Suprapubic skin (tissue), 4 donors: Measurements from ENCODE around the gene OSTM1. TPM values are rescaled to one million over a fixed set of nuclear protein-coding genes. Genes with fewer than 3 reads are reported as not detected.

ENCODE experiments used
- DNase-seq, 2 donors: peaks; one replicate each; pipeline ENCODE4 v3.0.0-alpha.2; 2019; ENCODE audit warnings: low spot score in 2 of 2
- H3K27ac ChIP-seq: fragments of 200-600 bp; sonication (generic); one replicate; pipeline ENCODE4 v1.5.1; 2019
- H3K27me3 ChIP-seq: fragments of 200-600 bp; sonication (generic); one replicate; pipeline ENCODE4 v1.5.1; 2019
- H3K36me3 ChIP-seq: fragments of 200-600 bp; sonication (generic); one replicate; pipeline ENCODE4 v1.5.1; 2019
- H3K4me1 ChIP-seq: fragments of 200-600 bp; sonication (generic); one replicate; pipeline ENCODE4 v1.5.1; 2019
- H3K4me3 ChIP-seq: fragments of 200-600 bp; sonication (generic); one replicate; pipeline ENCODE4 v1.5.1; 2019; ENCODE audit warnings: mild to moderate bottlenecking
- H3K9me3 ChIP-seq: fragments of 200-600 bp; sonication (generic); one replicate; pipeline ENCODE4 v1.5.1; 2019
- CTCF ChIP-seq, 2 donors: fragments of 200-600 bp in 1 of 2; fragments of 450-650 bp in 1 of 2; sonication (generic) in 1 of 2; IDR thresholded peaks; one replicate each; pipeline ENCODE4 v1.5.1; 2016 to 2019; ENCODE audit warnings: antibody characterized with exemption in 2 of 2, mild to moderate bottlenecking in 1 of 2, moderate library complexity in 1 of 2
- EP300 ChIP-seq: sonication (generic); formaldehyde crosslinking; IDR thresholded peaks from one replicate; pipeline ENCODE4 v1.6.1; 2017; ENCODE audit warnings: antibody characterized with exemption
- POLR2A ChIP-seq, 2 donors: fragments of 450-650 bp; IDR thresholded peaks; one replicate each; pipeline ENCODE4 v1.6.1; 2017; ENCODE audit warnings: antibody characterized with exemption in 2 of 2, mild to moderate bottlenecking in 2 of 2, moderate library complexity in 2 of 2
- POLR2AphosphoS5 ChIP-seq, 3 donors: sonication (generic); formaldehyde crosslinking; IDR thresholded peaks; one replicate each; pipeline ENCODE4 v1.6.1; 2017; ENCODE audit warnings: antibody characterized with exemption in 3 of 3
- WGBS: methylation state at CpG from one replicate; pipeline ENCODE4 v1.1.5; 2018; 5-methylcytosine and 5-hydroxymethylcytosine counted together
- total RNA-seq, 4 donors: library from RNA; depleted of rRNA; stranded (reverse); fragments of >200 nt; gene quantifications; one replicate each; pipeline ENCODE4 v1.1.0, GENCODE V29; 2016

The OSTM1 gene
- total RNA-seq, 4 donors from 2014 or later, result 26.9 to 44.5 (median 38.2) TPM

GRCh38 chr6:108119769-108120141, 45.2 kb upstream of the OSTM1 start:
- Histone ChIP-seq H3K4me3 (peak overlapping the region; percentile 67), H3K9me3 (no peaks in the 10 kb centered on the region)

GRCh38 chr6:108118810-108119768, 44.5 kb upstream of the OSTM1 start:
- Histone ChIP-seq H3K36me3 (no peaks in the 10 kb centered on the region), H3K4me3 (peak overlapping the region; percentile 67), H3K9me3 (no peaks in the 10 kb centered on the region), H3K27me3 (peaks cover 95% of the 10 kb centered on the region), H3K27ac (no peak overlapping the region), H3K4me1 (peaks cover 54% of the 10 kb centered on the region)
- no peak for DNase-seq
- 5% methylated on average over 54 of the region's 67 CpGs for WGBS
- TF ChIP-seq POLR2AphosphoS5 (IDR thresholded peaks at IDR 0.05), result no peak
- no peak for TF ChIP-seq POLR2A (IDR thresholded peaks at IDR 0.05)
- TF ChIP-seq EP300, result no peak
- TF ChIP-seq CTCF (IDR thresholded peaks at IDR 0.05), result no peak

More at GRCh38 chr6:108119769-108120141, 45.2 kb upstream of the OSTM1 start:
- Histone ChIP-seq H3K36me3 (no peaks in the 10 kb centered on the region), H3K4me1 (peaks cover 47% of the 10 kb centered on the region), H3K27me3 (peaks cover 96% of the 10 kb centered on the region), H3K27ac (no peak overlapping the region)
- no peak for DNase-seq
- 58% methylated on average over 11 of the region's 24 CpGs for WGBS
- TF ChIP-seq POLR2AphosphoS5 (IDR thresholded peaks at IDR 0.05) (no peak), CTCF (IDR thresholded peaks at IDR 0.05) (no peak), POLR2A (IDR thresholded peaks at IDR 0.05) (no peak), EP300 (no peak)

GRCh38 chr6:108118359-108118724, 43.8 kb upstream of the OSTM1 start:
- Histone ChIP-seq H3K9me3 (no peaks in the 10 kb centered on the region), H3K36me3 (no peaks in the 10 kb centered on the region), H3K4me3 (peak overlapping the region; percentile 67), H3K27me3 (peaks cover 93% of the 10 kb centered on the region), H3K27ac (no peak overlapping the region), H3K4me1 (peaks cover 62% of the 10 kb centered on the region)
- no peak for DNase-seq
- TF ChIP-seq EP300 (no peak), POLR2A (IDR thresholded peaks at IDR 0.05) (no peak), POLR2AphosphoS5 (IDR thresholded peaks at IDR 0.05) (no peak), CTCF (IDR thresholded peaks at IDR 0.05) (no peak)
- 4% methylated on average over 34 of the region's 45 CpGs for WGBS

- DNase-seq, result no peak
- Histone ChIP-seq H3K9me3 (no peaks in the 10 kb centered on the region), H3K27ac (no peak overlapping the region), H3K4me1 (peaks cover 62% of the 10 kb centered on the region), H3K4me3 (peak overlapping the region; percentile 67), H3K27me3 (peaks cover 90% of the 10 kb centered on the region), H3K36me3 (no peaks in the 10 kb centered on the region)
- WGBS, result under 1% methylated on average over 59 of the region's 72 CpGs
- TF ChIP-seq CTCF (IDR thresholded peaks at IDR 0.05), result no peak
- no peak for TF ChIP-seq EP300
- TF ChIP-seq POLR2A (IDR thresholded peaks at IDR 0.05), result no peak
- TF ChIP-seq POLR2AphosphoS5 (IDR thresholded peaks at IDR 0.05), result no peak
Observed at GRCh38 chr6:108117427-108118358, 43.2 kb upstream of the OSTM1 start.
